GM19193 (cell line): ENCODE measurements around the gene RTN3.

Source experiments
- POLR2A ChIP-seq: IDR thresholded peaks from 4 replicates; pipeline ENCODE4 v1.6.1; 2011; ENCODE audit not compliant: insufficient read depth, insufficient read length; ENCODE audit errors: extremely low read depth

Gene RTN3

DNA sequence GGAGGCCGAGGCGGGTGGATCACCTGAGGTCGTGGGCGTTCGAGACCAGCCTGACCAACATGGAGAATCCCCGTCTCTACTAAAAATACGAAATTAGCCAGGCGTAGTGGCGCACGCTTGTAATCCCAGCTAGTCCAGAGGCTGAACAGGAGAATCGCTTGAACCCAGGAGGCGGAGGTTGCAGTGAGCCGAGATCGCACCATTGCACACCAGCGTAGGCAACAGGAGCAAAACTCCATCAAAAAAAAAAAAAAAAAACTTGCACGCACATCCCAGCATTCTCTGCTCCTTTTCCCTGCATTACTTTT lies 9.2 kb upstream of the RTN3 start:
- TF ChIP-seq POLR2A: no peak

DNA sequence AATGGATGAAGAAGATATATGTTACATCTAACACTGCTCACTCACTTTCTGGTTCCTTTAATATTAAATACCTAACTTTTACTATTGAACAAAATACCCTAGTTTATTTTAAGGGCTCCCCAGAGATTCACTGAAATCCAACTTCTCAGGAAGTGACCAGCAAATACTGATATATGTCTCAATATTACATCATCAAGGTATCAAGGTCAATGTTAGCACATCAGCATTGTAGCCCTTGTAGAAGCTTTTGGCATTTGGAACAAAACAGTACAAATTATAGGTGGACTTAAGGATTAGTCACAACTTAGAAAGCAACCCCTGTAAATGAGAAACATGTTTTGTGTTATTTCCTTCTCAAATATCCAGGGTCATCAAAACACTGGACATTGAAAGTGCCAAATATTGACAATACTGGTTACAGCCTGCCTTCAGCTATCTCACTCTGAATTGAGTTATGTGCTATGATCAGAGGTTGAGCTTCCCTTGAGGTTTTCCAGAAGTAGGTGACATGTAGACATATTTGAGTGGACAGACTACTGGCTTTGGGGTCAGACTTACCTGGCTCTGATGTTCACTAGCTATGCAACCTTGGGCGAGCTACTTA lies 8.3 kb upstream of the RTN3 start:
- no peak for TF ChIP-seq POLR2A

- TF ChIP-seq POLR2A: no peak
These were observed 7.7 kb upstream of the RTN3 start for GRCh38 chr11:63673579-63673978.

GRCh38 chr11:63680834-63681320 lies 423 bp upstream of the RTN3 start:
- TF ChIP-seq POLR2A: no peak

DNA sequence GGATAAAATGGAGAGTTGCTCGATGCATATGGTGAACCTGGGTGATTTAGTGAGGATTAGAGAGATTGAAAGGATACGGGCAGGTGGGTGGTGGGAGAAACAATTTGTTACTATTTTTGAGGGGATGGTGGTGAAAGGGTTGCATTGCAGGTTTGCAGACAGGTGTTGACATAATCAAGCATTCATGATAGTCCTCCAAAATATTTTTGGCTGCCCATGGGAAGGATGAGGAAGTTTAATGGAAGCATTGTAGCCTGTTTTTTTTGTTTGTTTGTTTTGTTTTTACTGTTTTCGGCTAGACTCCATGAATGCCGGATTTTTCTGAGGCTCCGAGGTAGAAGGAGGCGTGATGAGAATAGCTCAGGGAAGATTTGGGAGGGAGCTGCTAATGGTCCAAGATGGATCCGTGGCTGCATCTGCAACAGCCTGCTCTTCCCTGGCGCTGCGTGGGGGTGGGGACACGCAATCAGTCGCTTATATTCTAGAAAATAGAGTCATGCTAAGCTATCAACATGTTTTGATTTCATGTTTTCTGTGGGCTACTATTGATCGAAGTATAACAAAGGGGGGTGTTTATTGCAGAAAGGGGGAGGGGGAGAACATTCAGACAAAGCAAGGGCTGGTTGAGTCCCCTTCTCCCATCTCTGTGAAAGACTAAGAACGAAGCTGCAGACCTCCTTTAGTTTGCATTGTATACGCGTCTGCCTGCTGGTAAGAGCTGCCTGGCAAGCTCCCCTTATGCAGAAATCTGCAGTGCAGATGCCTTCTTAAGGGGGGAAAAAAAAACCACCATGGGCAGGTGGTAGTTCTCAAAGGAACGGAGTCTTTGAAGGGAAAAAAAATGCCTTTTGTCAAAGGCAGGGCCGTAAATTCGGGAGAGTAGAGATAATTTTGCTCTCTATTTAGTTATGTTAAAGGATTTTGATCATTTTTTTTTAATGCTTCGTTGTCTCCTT lies 1.0 kb downstream of the RTN3 start:
- no peak for TF ChIP-seq POLR2A

GRCh38 chr11:63683133-63683991 lies 2.1 kb downstream of the RTN3 start:
- TF ChIP-seq POLR2A: no peak

- no peak for TF ChIP-seq POLR2A
These were observed 5.6 kb downstream of the RTN3 start for GRCh38 chr11:63686926-63687325.

DNA sequence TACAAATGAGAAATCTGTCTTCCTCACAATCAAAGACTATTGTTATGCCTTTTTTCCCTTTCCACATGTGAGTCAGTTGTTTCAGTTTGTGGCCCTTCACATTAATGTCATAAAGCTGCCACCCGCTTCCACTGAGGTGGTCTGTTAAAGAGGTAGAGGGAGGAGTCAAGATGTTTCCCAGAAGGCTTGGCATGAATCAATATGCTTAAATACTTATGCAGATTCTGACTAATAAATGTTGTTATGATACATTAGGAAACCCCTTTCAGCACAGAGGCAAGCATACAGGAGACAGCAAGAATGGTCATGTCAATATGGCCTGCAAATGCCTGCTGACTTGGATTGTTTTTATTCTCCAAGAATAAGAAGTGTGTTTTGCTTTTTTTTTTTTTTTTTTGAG lies 6.5 kb downstream of the RTN3 start:
- TF ChIP-seq POLR2A: no peak

DNA sequence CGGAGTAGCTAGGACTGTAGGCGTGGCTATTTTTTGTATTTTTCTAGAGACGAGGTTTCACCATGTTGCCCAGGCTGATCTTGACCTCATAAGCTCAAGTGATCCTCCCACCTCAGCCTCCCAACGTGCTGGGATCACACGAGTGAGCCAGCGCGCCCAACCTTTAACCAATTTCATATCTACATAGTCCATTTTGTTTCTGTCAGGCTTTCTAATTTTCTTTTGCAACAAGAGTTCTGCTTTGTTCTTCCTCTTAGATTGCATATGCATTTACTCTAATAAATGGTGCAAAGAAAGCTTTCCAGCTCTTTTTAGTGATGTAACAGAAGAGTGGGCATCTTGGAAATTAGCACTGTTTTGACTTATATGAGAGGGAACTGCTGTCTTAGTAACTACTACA lies 13.3 kb downstream of the RTN3 start:
- no peak for TF ChIP-seq POLR2A

GRCh38 chr11:63698976-63699733 lies 17.9 kb downstream of the RTN3 start:
- no peak for TF ChIP-seq POLR2A

- TF ChIP-seq POLR2A: no peak
These were observed 18.6 kb downstream of the RTN3 start for GRCh38 chr11:63699896-63700295.

DNA sequence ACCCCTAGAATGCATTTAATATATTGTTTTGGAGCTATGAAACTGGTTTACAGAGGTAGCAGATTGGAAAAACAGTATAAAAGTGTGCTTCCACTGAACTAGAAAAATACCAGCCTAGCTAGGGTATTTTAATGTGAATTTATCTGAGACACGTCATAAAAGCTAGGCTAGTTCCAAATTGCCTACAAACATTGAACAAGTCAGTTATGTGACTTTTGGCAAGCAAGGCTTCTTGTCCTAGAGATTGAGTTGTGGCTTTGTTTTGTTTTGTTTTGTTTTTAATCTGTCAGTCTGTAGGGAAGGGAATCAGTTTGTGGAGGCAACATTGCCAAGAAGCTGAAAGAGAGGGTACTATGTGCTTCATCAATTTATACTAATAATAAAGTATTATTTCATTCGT lies 24.2 kb downstream of the RTN3 start:
- TF ChIP-seq POLR2A: no peak

GRCh38 chr11:63708764-63709163 lies 27.5 kb downstream of the RTN3 start:
- no peak for TF ChIP-seq POLR2A

DNA sequence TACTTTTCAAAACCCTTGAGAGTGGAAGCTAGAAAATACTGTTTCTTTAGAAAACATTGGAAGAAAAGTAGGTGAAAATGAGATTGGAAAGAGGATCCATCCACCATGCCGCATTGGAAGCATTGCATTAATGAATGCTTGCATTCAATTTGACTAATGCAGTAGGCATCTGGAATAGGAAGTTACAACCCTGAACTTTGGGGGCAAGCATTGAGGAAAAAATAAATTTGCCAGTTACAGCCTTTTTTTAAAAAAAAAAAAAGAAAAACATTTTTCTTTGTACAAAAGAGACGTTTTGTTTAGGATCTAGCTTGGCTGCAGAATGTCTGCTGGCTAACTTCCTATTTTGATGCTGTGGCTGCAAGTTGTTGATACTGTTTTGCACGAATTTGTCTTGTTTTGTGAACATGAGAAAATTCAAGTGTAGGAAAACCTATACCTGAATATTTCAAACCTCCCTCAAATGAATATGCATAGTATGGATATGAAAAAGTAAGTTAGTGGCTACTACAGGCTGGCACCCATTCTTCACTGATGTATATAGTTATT lies 28.1 kb downstream of the RTN3 start:
- TF ChIP-seq POLR2A: no peak
